Esophagus squamous epithelium (tissue), 4 donors: ENCODE measurements around the gene CPSF4L.

Experiments used
- POLR2A ChIP-seq, 4 donors: fragments of 450-650 bp; IDR thresholded peaks; one replicate each; pipeline ENCODE4 v1.6.1; 2017; ENCODE audit warnings: antibody characterized with exemption in 4 of 4, mild to moderate bottlenecking in 4 of 4, moderate library complexity in 3 of 4
- TF ChIP-seq, protein P1 (sequence below), 6 experiments: fragments of 450-650 bp in 4 of 6; fragments of 200-600 bp in 2 of 6; sonication (generic) in 2 of 6; IDR thresholded peaks; one replicate each; pipeline ENCODE4 v1.5.1; 2016 to 2019; ENCODE audit warnings: antibody characterized with exemption in 6 of 6, mild to moderate bottlenecking in 4 of 6, moderate library complexity in 4 of 6

GRCh38 chr17:73285916-73286862, 24.5 kb upstream of the CPSF4L start:
- TF ChIP-seq, protein P1, sequence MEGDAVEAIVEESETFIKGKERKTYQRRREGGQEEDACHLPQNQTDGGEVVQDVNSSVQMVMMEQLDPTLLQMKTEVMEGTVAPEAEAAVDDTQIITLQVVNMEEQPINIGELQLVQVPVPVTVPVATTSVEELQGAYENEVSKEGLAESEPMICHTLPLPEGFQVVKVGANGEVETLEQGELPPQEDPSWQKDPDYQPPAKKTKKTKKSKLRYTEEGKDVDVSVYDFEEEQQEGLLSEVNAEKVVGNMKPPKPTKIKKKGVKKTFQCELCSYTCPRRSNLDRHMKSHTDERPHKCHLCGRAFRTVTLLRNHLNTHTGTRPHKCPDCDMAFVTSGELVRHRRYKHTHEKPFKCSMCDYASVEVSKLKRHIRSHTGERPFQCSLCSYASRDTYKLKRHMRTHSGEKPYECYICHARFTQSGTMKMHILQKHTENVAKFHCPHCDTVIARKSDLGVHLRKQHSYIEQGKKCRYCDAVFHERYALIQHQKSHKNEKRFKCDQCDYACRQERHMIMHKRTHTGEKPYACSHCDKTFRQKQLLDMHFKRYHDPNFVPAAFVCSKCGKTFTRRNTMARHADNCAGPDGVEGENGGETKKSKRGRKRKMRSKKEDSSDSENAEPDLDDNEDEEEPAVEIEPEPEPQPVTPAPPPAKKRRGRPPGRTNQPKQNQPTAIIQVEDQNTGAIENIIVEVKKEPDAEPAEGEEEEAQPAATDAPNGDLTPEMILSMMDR (IDR thresholded peaks at IDR 0.05) = no peak
- no peak for TF ChIP-seq POLR2A (IDR thresholded peaks at IDR 0.05)
